Measurements from ENCODE around the gene MYCL.

Gene MYCL

GRCh38 chr1:39886757-39887231 is 14.9 kb downstream of the MYCL start:
- ATAC-seq: no peak
- TF ChIP-seq ZNF70 (CRISPR knock-in tag; IDR thresholded peaks at IDR 0.05): peak; percentile 71; the same call in 1 of the 2 replicates
- TF ChIP-seq TCF4 (CRISPR knock-in tag; IDR thresholded peaks at IDR 0.05; ENCODE audit: borderline replicate concordance): no peak

GRCh38 chr1:39885516-39885915 is 16.2 kb downstream of the MYCL start:
- no peak for ATAC-seq
- TF ChIP-seq OSR1 (CRISPR knock-in tag; IDR thresholded peaks at IDR 0.05) (no peak), TOX (CRISPR knock-in tag; IDR thresholded peaks at IDR 0.05; ENCODE audit: borderline replicate concordance) (no peak), ZFP3 (CRISPR knock-in tag; IDR thresholded peaks at IDR 0.05) (no peak), ZC3H10 (CRISPR knock-in tag; IDR thresholded peaks at IDR 0.05) (no peak), ZNF565 (CRISPR knock-in tag; conservative IDR thresholded peaks at IDR 0.05; ENCODE audit: low read depth) (no peak), CSRNP3 (CRISPR knock-in tag; IDR thresholded peaks at IDR 0.05) (no peak), ESRRG (CRISPR knock-in tag; IDR thresholded peaks at IDR 0.05) (no peak), TSHZ2 (CRISPR knock-in tag; IDR thresholded peaks at IDR 0.05) (no peak), ZNF8 (CRISPR knock-in tag; IDR thresholded peaks at IDR 0.05) (no peak), CREB5 (CRISPR knock-in tag; IDR thresholded peaks at IDR 0.05; ENCODE audit: low read depth) (no peak)

- TF ChIP-seq CSRNP3 (CRISPR knock-in tag; IDR thresholded peaks at IDR 0.05) (no peak), OSR1 (CRISPR knock-in tag; IDR thresholded peaks at IDR 0.05) (no peak), ARNTL (CRISPR knock-in tag; IDR thresholded peaks at IDR 0.05; ENCODE audit: borderline replicate concordance, low read depth) (no peak), ZNF8 (CRISPR knock-in tag; IDR thresholded peaks at IDR 0.05) (no peak), TCF4 (CRISPR knock-in tag; IDR thresholded peaks at IDR 0.05; ENCODE audit: borderline replicate concordance) (no peak), POU6F1 (CRISPR knock-in tag; IDR thresholded peaks at IDR 0.05; ENCODE audit: borderline replicate concordance, low read depth) (no peak), SNAI2 (CRISPR knock-in tag; IDR thresholded peaks at IDR 0.05) (no peak), ZNF565 (CRISPR knock-in tag; conservative IDR thresholded peaks at IDR 0.05; ENCODE audit: low read depth) (no peak), ZC3H10 (CRISPR knock-in tag; IDR thresholded peaks at IDR 0.05) (no peak), ZFP3 (CRISPR knock-in tag; IDR thresholded peaks at IDR 0.05) (no peak), PPARA (CRISPR knock-in tag; IDR thresholded peaks at IDR 0.05; ENCODE audit: borderline replicate concordance) (no peak), TOX (CRISPR knock-in tag; IDR thresholded peaks at IDR 0.05; ENCODE audit: borderline replicate concordance) (no peak)
- no peak for ATAC-seq
Observed at GRCh38 chr1:39882152-39882551, 19.6 kb downstream of the MYCL start.

- ATAC-seq: no peak
- TF ChIP-seq ISL1 (CRISPR knock-in tag; IDR thresholded peaks at IDR 0.05): no peak
- no peak for TF ChIP-seq ZNF565 (CRISPR knock-in tag; conservative IDR thresholded peaks at IDR 0.05; ENCODE audit: low read depth)
- no peak for TF ChIP-seq RARB (CRISPR knock-in tag; IDR thresholded peaks at IDR 0.05)
- TF ChIP-seq ESRRG (CRISPR knock-in tag; IDR thresholded peaks at IDR 0.05): no peak
- no peak for TF ChIP-seq TSHZ2 (CRISPR knock-in tag; IDR thresholded peaks at IDR 0.05)
- no peak for TF ChIP-seq TOX (CRISPR knock-in tag; IDR thresholded peaks at IDR 0.05; ENCODE audit: borderline replicate concordance)
- no peak for TF ChIP-seq TCF4 (CRISPR knock-in tag; IDR thresholded peaks at IDR 0.05; ENCODE audit: borderline replicate concordance)
Observed at GRCh38 chr1:39877980-39878956, 23.4 kb downstream of the MYCL start.

All from SK-N-SH treated with all-trans-retinoic acid at 6 μM for 48 hours (cell line).